Right lobe of liver (tissue), 6 donors: ENCODE measurements around the gene FILIP1L. TPM values are rescaled to one million over a fixed set of nuclear protein-coding genes. Genes with fewer than 3 reads are reported as not detected.

Source experiments
- ATAC-seq, 4 donors: fragments of 200-7000 bp; cut with Tn5 transposase; one replicate each; pipeline ENCODE4 v1.9.1; 2020; ENCODE audit warnings: mild to moderate bottlenecking in 4 of 4, moderate library complexity in 4 of 4
- DNase-seq, 3 donors: peaks; one replicate each; pipeline ENCODE4 v3.0.0-alpha.2; 2020
- H3K27ac ChIP-seq, 3 donors: fragments of 200-600 bp; one replicate each; pipeline ENCODE4 v1.8.0; 2022
- H3K27me3 ChIP-seq, 2 donors: fragments of 200-600 bp; one replicate each; pipeline ENCODE4 v1.8.0; 2022
- H3K36me3 ChIP-seq, 4 donors: fragments of 200-600 bp; sonication (generic) in 1 of 4; one replicate each; pipeline versions ENCODE4 v1.5.1 to v1.8.0; 2017 to 2022; ENCODE audit warnings: control low read depth in 1 of 4
- H3K4me1 ChIP-seq, 4 donors: fragments of 200-600 bp; sonication (generic) in 1 of 4; one replicate each; pipeline versions ENCODE4 v1.5.1 to v1.8.0; 2017 to 2022; ENCODE audit warnings: control low read depth in 1 of 4
- H3K4me3 ChIP-seq, 3 donors: fragments of 200-600 bp; one replicate each; pipeline ENCODE4 v1.8.0; 2022
- H3K9me3 ChIP-seq, 4 donors: fragments of 200-600 bp; sonication (generic) in 1 of 4; one replicate each; pipeline versions ENCODE4 v1.5.1 to v1.8.0; 2017 to 2022; ENCODE audit warnings: control low read depth in 1 of 4
- CTCF ChIP-seq, 4 donors: fragments of 200-600 bp in 3 of 4; fragments of 450-650 bp in 1 of 4; IDR thresholded peaks; one replicate each; pipeline versions ENCODE4 v1.5.1 to v1.8.0; 2016 to 2022; ENCODE audit warnings: antibody characterized with exemption in 4 of 4, mild to moderate bottlenecking in 2 of 4
- POLR2A ChIP-seq: fragments of 450-650 bp; IDR thresholded peaks from one replicate; pipeline ENCODE4 v1.6.1; 2017; ENCODE audit warnings: antibody characterized with exemption, mild to moderate bottlenecking
- WGBS: methylation state at CpG from one replicate; pipeline ENCODE4 v1.1.6; 2018; ENCODE audit warnings: low coverage, low lambda C conversion rate; ENCODE audit not compliant: insufficient coverage; ENCODE audit errors: missing lambda C conversion rate; 5-methylcytosine and 5-hydroxymethylcytosine counted together
- intact Hi-C, 2 donors: fragments of 100-400 bp; cut with DNase I; formaldehyde crosslinking; loops; one replicate each; pipeline versions ENCODE4 v1.11.2 to v1.14.1; 2022
- total RNA-seq, 6 experiments: library from RNA; depleted of rRNA in 2 of 6; stranded (reverse); fragments of >200 nt in 2 of 6; fragmentation: NEBNext Ultra II Directional in 3 of 6; extraction: Animal tissue kit (Norgen Biotek cat#: 25700) in 3 of 6; gene quantifications; one replicate each; pipeline versions ENCODE4 v1.1.0 to v1.2.4, GENCODE V29; 2016 to 2023
- donor health status: DM: no; HTN: yes; CAD: no.
- donor health status: DM: no; HTN: no; CAD: no.
- donor health status: DM: no; HTN: no; CAD: no.
- donor health status: DM: no; HTN: yes; CAD: no.
- donor health status: DM: no; HTN: yes; CAD: no.

The FILIP1L gene
- total RNA-seq, 6 experiments from 2014 or later, result 0.97 to 10.8 (median 3.6) TPM

- Histone ChIP-seq H3K4me1 (peaks cover 0 to 3% (median 0%) of the 10 kb centered on the region in 4 donors), H3K27ac (peak overlapping the region in 2 of 3 donors; percentile 1 to 24), H3K27me3 (no peaks in the 10 kb centered on the region), H3K36me3 (no peaks in the 10 kb centered on the region), H3K9me3 (no peaks in the 10 kb centered on the region), H3K4me3 (no peak overlapping the region)
- intact Hi-C loops, result no loop called here
- DNase-seq (no peak), ATAC-seq (peak; percentile 55 to 78 (median 73))
- 57% methylated on average over 6 of the region's 6 CpGs for WGBS
- TF ChIP-seq POLR2A, result no peak
- no peak for TF ChIP-seq CTCF (IDR thresholded peaks at IDR 0.05)
Observed at GRCh38 chr3:100047455-100048141, 66.7 kb downstream of the FILIP1L start.

DNA sequence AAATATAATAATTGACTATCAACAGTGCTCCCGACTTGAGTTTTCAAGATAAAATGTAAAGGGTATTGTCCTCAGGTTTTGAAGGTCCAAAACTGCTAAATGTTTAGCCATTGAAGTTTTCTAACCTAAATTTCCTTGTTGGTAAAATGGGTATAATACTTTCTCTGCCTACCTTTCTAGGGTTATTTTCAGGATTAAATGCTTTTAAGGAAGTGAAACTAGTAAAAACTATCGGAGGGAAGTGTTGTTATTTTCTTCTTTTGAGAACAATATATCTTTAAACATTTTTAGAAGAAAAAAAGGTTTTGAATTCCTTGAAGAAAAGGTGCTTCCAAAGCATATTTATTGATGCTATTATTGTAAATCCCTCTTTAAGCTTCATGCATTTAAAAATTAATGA lies 67.3 kb downstream of the FILIP1L start:
- DNase-seq (no peak), ATAC-seq (no peak)
- intact Hi-C loops, result no loop called here
- no peak for TF ChIP-seq POLR2A
- no peak for TF ChIP-seq CTCF (IDR thresholded peaks at IDR 0.05)
- no peaks in the 10 kb centered on the region for H3K9me3 ChIP-seq
- peaks cover 0 to 3% (median 0%) of the 10 kb centered on the region in 4 donors for H3K4me1 ChIP-seq
- H3K27me3 ChIP-seq, result no peaks in the 10 kb centered on the region
- peak overlapping the region in 1 of 3 donors; percentile 24 for H3K27ac ChIP-seq
- H3K4me3 ChIP-seq, result no peak overlapping the region
- H3K36me3 ChIP-seq, result no peaks in the 10 kb centered on the region
- 61% methylated on average over 2 of the region's 2 CpGs for WGBS

GRCh38 chr3:100045696-100046095 lies 68.6 kb downstream of the FILIP1L start:
- no peaks in the 10 kb centered on the region for H3K27me3 ChIP-seq
- DNase-seq, result peak in 1 of 3 donors; percentile 34
- WGBS, result 76% methylated on average over 3 of the region's 3 CpGs
- ATAC-seq, result peak; percentile 25 to 41 (median 40)
- no peaks in the 10 kb centered on the region for H3K36me3 ChIP-seq
- H3K4me1 ChIP-seq, result peaks cover 0 to 7% (median 0%) of the 10 kb centered on the region in 4 donors
- no peak overlapping the region for H3K4me3 ChIP-seq
- H3K27ac ChIP-seq, result no peak overlapping the region
- intact Hi-C loops, result no loop called here
- TF ChIP-seq POLR2A (no peak), CTCF (IDR thresholded peaks at IDR 0.05) (no peak)
- H3K9me3 ChIP-seq, result no peaks in the 10 kb centered on the region

DNA sequence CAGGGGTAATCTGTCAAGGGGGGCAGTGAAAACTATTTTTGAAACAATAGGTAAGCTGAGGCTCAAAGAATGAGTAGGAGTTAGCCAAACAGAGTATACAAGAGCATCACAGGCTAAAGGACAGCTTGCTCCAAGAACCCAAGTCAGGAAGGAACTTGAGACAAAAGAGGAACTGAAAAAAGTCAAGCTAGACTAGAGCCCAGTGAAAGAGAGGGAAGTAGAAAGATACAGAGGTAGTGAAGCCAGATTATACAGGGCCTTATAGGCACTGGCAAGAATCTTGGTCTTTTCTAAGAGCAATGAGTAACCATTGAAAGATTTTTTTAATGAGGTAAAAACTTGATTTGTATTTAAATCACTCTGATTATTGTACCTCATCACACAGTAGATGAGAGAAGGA lies 69.9 kb downstream of the FILIP1L start:
- TF ChIP-seq POLR2A, result no peak
- no peak for TF ChIP-seq CTCF (IDR thresholded peaks at IDR 0.05)
- H3K9me3 ChIP-seq, result no peaks in the 10 kb centered on the region
- no peaks in the 10 kb centered on the region for H3K36me3 ChIP-seq
- intact Hi-C loops, result no loop called here
- ATAC-seq, result peak; percentile 15 to 62 (median 48)
- H3K27ac ChIP-seq, result no peak overlapping the region
- peaks cover 0 to 7% (median 0%) of the 10 kb centered on the region in 4 donors for H3K4me1 ChIP-seq
- no peaks in the 10 kb centered on the region for H3K27me3 ChIP-seq
- H3K4me3 ChIP-seq, result no peak overlapping the region
- DNase-seq, result no peak
